Keratinocyte (primary cell): Measurements from ENCODE around the gene JOSD1. TPM values are rescaled to one million over a fixed set of nuclear protein-coding genes. Genes with fewer than 3 reads are reported as not detected.

Experiments used
- DNase-seq: peaks from one replicate; pipeline ENCODE4 v3.0.0-alpha.2; 2011; ENCODE audit warnings: low read depth, missing footprints, low spot score
- FAIRE-seq: peaks from 2 replicates; lab custom pipeline; 2011; peaks lifted over from hg19 to GRCh38; lab: Jason Lieb, UNC
- H2AFZ ChIP-seq: 2 replicates; pipeline ENCODE4 v1.6.0; 2012; ENCODE audit warnings: low read length, control low read depth, inconsistent platforms; ENCODE audit not compliant: control insufficient read depth
- H3K27ac ChIP-seq: 2 replicates; pipeline ENCODE4 v1.5.1; 2011; ENCODE audit warnings: low read length; ENCODE audit not compliant: control insufficient read depth, insufficient read depth
- H3K27me3 ChIP-seq: 3 replicates; pipeline ENCODE4 v1.6.0; 2011; ENCODE audit warnings: low read length; ENCODE audit not compliant: control insufficient read depth, insufficient read depth; ENCODE audit errors: extremely low read depth
- H3K36me3 ChIP-seq, 2 experiments: 2 replicates in 1 of 2; 3 replicates in 1 of 2; pipeline ENCODE4 v1.5.1; 2011; ENCODE audit warnings: low read length in 2 of 2, mild to moderate bottlenecking in 1 of 2; ENCODE audit not compliant: control insufficient read depth in 2 of 2, insufficient read depth in 2 of 2; ENCODE audit errors: extremely low read depth in 1 of 2
- H3K4me1 ChIP-seq: 3 replicates; pipeline ENCODE4 v1.5.1; 2011; ENCODE audit warnings: low read length; ENCODE audit not compliant: control insufficient read depth, insufficient read depth; ENCODE audit errors: extremely low read depth
- H3K4me2 ChIP-seq: 3 replicates; pipeline ENCODE4 v1.6.0; 2011; ENCODE audit warnings: low read depth, low read length; ENCODE audit not compliant: control insufficient read depth, insufficient read depth; ENCODE audit errors: extremely low read depth
- H3K4me3 ChIP-seq, 3 experiments: fragments of 200-600 bp in 1 of 3; sonication (generic) in 1 of 3; 2 replicates in 2 of 3; 3 replicates in 1 of 3; pipeline ENCODE4 v1.5.1; 2011 to 2016; ENCODE audit warnings: low read length in 3 of 3, mild to moderate bottlenecking in 3 of 3, control low read depth in 2 of 3, inconsistent platforms in 1 of 3, low read depth in 1 of 3, mixed read lengths in 1 of 3, mixed run types in 1 of 3, moderate library complexity in 1 of 3; ENCODE audit not compliant: control insufficient read depth in 2 of 3, insufficient read depth in 2 of 3; ENCODE audit errors: extremely low read depth in 1 of 3
- H3K79me2 ChIP-seq: 2 replicates; pipeline ENCODE4 v1.6.0; 2012; ENCODE audit warnings: low read length; ENCODE audit not compliant: control insufficient read depth, insufficient read depth
- H3K9ac ChIP-seq: 3 replicates; pipeline ENCODE4 v1.6.0; 2011; ENCODE audit warnings: low read length; ENCODE audit not compliant: control insufficient read depth, insufficient read depth; ENCODE audit errors: extremely low read depth
- H3K9me1 ChIP-seq: 3 replicates; pipeline ENCODE4 v1.6.0; 2011; ENCODE audit warnings: low read length; ENCODE audit not compliant: control insufficient read depth, insufficient read depth; ENCODE audit errors: extremely low read depth
- H3K9me3 ChIP-seq: 2 replicates; pipeline ENCODE4 v1.5.1; 2012; ENCODE audit warnings: low read depth, low read length; ENCODE audit not compliant: control insufficient read depth
- H4K20me1 ChIP-seq: 3 replicates; pipeline ENCODE4 v1.6.0; 2011; ENCODE audit warnings: low read length; ENCODE audit not compliant: control insufficient read depth, insufficient read depth; ENCODE audit errors: extremely low read depth
- EZH2 ChIP-seq: IDR thresholded peaks from one replicate; pipeline ENCODE4 v1.6.1; 2012; ENCODE audit warnings: inconsistent platforms, mild to moderate bottlenecking, low read length, moderate library complexity
- dilution Hi-C: fragments of 300-500 bp; cut with MboI; formaldehyde crosslinking; loops from one replicate; pipeline ENCODE4 v1.7.0; 2020; ENCODE audit warnings: low sequenced_read_pairs; ENCODE audit not compliant: extremely low pct_ligation_motif_present
- polyA plus RNA-seq, 5 experiments: library from polyadenylated mRNA; depleted of rRNA in 3 of 5; stranded (reverse) in 3 of 5; stranded (forward) in 1 of 5; unstranded in 1 of 5; fragments of >200 nt; gene quantifications; 1 replicate in 1 of 5; 2 replicates in 3 of 5; 3 replicates in 1 of 5; pipeline versions ENCODE4 v1.2.1 to v1.2.3, GENCODE V29; 2011 to 2012; ENCODE audit warnings: missing spikeins in 2 of 5, low read depth in 1 of 5, low replicate concordance in 1 of 5
- TF ChIP-seq, protein P1 (sequence below), 3 experiments: IDR thresholded peaks in 1 of 3; conservative IDR thresholded peaks in 1 of 3; optimal IDR thresholded peaks in 1 of 3; 2 replicates in 2 of 3; 3 replicates in 1 of 3; pipeline versions ENCODE3 to v1.5.1; 2011; ENCODE audit warnings: low read length in 3 of 3, mild to moderate bottlenecking in 3 of 3, moderate library complexity in 2 of 3, control low read depth in 1 of 3, inconsistent platforms in 1 of 3; ENCODE audit not compliant: insufficient read depth in 2 of 3; ENCODE audit errors: extremely low read depth in 1 of 3

The JOSD1 gene
- polyA plus RNA-seq, 1 donor (not counting 4 experiments of a cell fraction or from before 2014, with no cell fraction given) = 32.6 TPM

DNA sequence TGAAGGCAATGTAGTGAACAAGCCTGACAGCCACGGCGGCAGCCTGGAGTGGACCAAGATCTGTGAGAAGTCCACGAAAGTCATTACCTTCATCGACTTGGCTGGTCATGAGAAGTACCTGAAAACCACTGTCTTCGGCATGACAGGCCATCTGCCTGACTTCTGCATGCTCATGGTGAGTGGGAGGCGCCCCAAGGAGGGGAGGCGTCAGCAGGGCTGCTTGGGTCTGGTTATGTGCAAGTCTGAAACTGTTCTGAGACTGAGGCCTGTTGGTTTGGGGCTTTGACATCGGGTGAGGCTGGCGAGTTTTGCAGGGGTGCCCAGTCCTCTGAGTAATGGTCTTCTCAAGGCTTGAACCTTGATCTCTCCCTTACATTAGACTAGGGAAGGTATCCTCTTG lies 16.1 kb upstream of the JOSD1 start:
- H2AFZ ChIP-seq = no peak overlapping the region
- H3K4me3 ChIP-seq = no peak overlapping the region
- H3K9me1 ChIP-seq = peaks cover 7% of the 10 kb centered on the region
- peaks cover 13 to 28% of the 10 kb centered on the region in 2 experiments for H3K36me3 ChIP-seq
- H3K9me3 ChIP-seq = no peaks in the 10 kb centered on the region
- peaks cover 44% of the 10 kb centered on the region for H3K79me2 ChIP-seq
- H3K4me1 ChIP-seq = peaks cover 11% of the 10 kb centered on the region
- H3K27me3 ChIP-seq = no peaks in the 10 kb centered on the region
- TF ChIP-seq, protein P1, sequence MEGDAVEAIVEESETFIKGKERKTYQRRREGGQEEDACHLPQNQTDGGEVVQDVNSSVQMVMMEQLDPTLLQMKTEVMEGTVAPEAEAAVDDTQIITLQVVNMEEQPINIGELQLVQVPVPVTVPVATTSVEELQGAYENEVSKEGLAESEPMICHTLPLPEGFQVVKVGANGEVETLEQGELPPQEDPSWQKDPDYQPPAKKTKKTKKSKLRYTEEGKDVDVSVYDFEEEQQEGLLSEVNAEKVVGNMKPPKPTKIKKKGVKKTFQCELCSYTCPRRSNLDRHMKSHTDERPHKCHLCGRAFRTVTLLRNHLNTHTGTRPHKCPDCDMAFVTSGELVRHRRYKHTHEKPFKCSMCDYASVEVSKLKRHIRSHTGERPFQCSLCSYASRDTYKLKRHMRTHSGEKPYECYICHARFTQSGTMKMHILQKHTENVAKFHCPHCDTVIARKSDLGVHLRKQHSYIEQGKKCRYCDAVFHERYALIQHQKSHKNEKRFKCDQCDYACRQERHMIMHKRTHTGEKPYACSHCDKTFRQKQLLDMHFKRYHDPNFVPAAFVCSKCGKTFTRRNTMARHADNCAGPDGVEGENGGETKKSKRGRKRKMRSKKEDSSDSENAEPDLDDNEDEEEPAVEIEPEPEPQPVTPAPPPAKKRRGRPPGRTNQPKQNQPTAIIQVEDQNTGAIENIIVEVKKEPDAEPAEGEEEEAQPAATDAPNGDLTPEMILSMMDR (optimal IDR thresholded peaks at IDR 0.05 in 1 of 3, IDR thresholded peaks at IDR 0.05 in 1 of 3, conservative IDR thresholded peaks at IDR 0.05 in 1 of 3; ENCODE audit: extremely low read depth in 1 of 3, insufficient read depth in 2 of 3, low read length in 3 of 3) = no peak
- no peak for TF ChIP-seq EZH2
- peaks cover 11% of the 10 kb centered on the region for H4K20me1 ChIP-seq
- no peak overlapping the region for H3K9ac ChIP-seq
- H3K27ac ChIP-seq = no peak overlapping the region
- no peak overlapping the region for H3K4me2 ChIP-seq
- FAIRE-seq = no peak
- no peak for DNase-seq
- dilution Hi-C loops = no loop called here

- FAIRE-seq (no peak), DNase-seq (no peak)
- peaks cover 49% of the 10 kb centered on the region for H3K79me2 ChIP-seq
- peaks cover 9 to 28% of the 10 kb centered on the region in 2 experiments for H3K36me3 ChIP-seq
- no peak overlapping the region for H2AFZ ChIP-seq
- peaks cover 11% of the 10 kb centered on the region for H3K4me1 ChIP-seq
- dilution Hi-C loops = no loop called here
- no peak overlapping the region for H3K4me2 ChIP-seq
- H3K9ac ChIP-seq = no peak overlapping the region
- H4K20me1 ChIP-seq = peaks cover 11% of the 10 kb centered on the region
- H3K9me3 ChIP-seq = no peaks in the 10 kb centered on the region
- no peak for TF ChIP-seq EZH2
- TF ChIP-seq, protein P1 (optimal IDR thresholded peaks at IDR 0.05 in 1 of 3, IDR thresholded peaks at IDR 0.05 in 1 of 3, conservative IDR thresholded peaks at IDR 0.05 in 1 of 3; ENCODE audit: extremely low read depth in 1 of 3, insufficient read depth in 2 of 3, low read length in 3 of 3) = no peak
- no peak overlapping the region for H3K27ac ChIP-seq
- H3K27me3 ChIP-seq = no peaks in the 10 kb centered on the region
- peaks cover 7% of the 10 kb centered on the region for H3K9me1 ChIP-seq
- no peak overlapping the region for H3K4me3 ChIP-seq
These were observed 15.5 kb upstream of the JOSD1 start for GRCh38 chr22:38716271-38716670.
